ENCODE measurements around the gene ZNF500.

Gene ZNF500

DNA sequence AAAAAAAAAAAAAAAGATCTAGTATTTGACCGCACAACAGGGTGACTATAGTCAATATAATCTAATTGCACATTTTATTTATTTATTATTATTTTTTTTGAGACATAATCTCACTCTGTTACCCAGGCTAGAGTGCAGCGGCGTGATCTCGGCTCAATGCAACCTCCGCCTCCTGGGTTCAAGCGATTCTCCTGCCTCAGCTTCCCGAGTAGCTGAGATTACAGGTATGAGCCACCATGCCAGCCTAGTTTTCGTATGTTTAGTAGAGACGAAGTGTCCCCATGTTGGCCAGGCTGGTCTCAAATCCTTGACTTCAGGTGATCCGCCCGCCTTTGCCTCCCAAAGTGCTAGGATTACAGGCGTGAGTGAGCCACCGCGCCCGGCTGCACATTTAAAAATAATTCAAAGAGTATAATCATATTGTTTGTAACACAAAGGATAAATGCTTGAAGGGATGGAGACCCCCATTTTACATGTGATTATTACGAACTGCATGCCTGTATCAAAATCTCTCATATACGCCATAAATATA, 33.7 kb downstream of the ZNF500 start:
- no peaks in the 10 kb centered on the region for H3K36me3 ChIP-seq (ENCODE audit: low read length)
- 0 out of 2 replicates have a peak, but pooled peaks cover 12% of the 10 kb centered on the region for H3F3A ChIP-seq (ENCODE audit: insufficient read depth)
- no peaks in the 10 kb centered on the region for H3K79me2 ChIP-seq (ENCODE audit: insufficient read depth, low read length)
- peak overlapping the region; percentile 95 for H2AFZ ChIP-seq (ENCODE audit: low read depth, low read length, severe bottlenecking)
- peak overlapping the region; percentile 90 for H3K4me3 ChIP-seq (ENCODE audit: insufficient read depth, low read length, poor library complexity, severe bottlenecking)
- no peaks in the 10 kb centered on the region for H3K27me3 ChIP-seq (ENCODE audit: low read length)
- H3K9me2 ChIP-seq (replicated peaks; ENCODE audit: insufficient read depth, low read length), result no peaks in the 10 kb centered on the region
- no peaks in the 10 kb centered on the region for H4K20me1 ChIP-seq (ENCODE audit: low read depth, low read length)
- no peaks in the 10 kb centered on the region for H3K9me3 ChIP-seq (ENCODE audit: insufficient read depth, low read length)
- peak overlapping the region; percentile 67 for H3K27ac ChIP-seq (ENCODE audit: low read depth, low read length)
- peak overlapping the region; percentile 81 for H3K4me2 ChIP-seq (ENCODE audit: low read depth, low read length, poor library complexity, severe bottlenecking)
- no peak for TF ChIP-seq EZH2phosphoT487 (conservative IDR thresholded peaks at IDR 0.05; ENCODE audit: low read length)
- TF ChIP-seq, protein P1, sequence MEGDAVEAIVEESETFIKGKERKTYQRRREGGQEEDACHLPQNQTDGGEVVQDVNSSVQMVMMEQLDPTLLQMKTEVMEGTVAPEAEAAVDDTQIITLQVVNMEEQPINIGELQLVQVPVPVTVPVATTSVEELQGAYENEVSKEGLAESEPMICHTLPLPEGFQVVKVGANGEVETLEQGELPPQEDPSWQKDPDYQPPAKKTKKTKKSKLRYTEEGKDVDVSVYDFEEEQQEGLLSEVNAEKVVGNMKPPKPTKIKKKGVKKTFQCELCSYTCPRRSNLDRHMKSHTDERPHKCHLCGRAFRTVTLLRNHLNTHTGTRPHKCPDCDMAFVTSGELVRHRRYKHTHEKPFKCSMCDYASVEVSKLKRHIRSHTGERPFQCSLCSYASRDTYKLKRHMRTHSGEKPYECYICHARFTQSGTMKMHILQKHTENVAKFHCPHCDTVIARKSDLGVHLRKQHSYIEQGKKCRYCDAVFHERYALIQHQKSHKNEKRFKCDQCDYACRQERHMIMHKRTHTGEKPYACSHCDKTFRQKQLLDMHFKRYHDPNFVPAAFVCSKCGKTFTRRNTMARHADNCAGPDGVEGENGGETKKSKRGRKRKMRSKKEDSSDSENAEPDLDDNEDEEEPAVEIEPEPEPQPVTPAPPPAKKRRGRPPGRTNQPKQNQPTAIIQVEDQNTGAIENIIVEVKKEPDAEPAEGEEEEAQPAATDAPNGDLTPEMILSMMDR (IDR thresholded peaks at IDR 0.05; ENCODE audit: insufficient read depth, low read length, poor library complexity, severe bottlenecking), result no peak
- peak overlapping the region; percentile 83 for H3K9ac ChIP-seq (ENCODE audit: low read length)

DNA sequence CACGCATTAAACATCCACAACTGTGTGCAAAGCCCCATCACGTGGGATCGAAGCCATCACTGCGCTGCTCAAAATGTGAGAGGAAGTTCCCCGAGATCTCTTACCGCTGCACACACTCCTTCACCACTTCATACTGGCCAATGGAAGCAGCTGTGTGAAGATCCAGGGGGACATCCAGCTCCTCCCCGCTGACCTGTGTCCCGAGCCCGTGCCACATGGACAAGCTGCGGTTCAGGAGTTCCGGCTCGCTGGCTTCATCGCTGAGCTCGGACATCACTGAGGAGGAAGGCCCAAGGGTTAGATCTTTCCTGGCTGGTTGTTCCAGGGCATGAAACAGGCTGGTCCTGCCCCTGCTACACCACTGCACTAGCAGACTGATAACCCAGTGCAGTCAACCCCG, 37.1 kb downstream of the ZNF500 start:
- H3K36me3 ChIP-seq (ENCODE audit: low read length), result no peaks in the 10 kb centered on the region
- TF ChIP-seq, protein P1 (IDR thresholded peaks at IDR 0.05; ENCODE audit: insufficient read depth, low read length, poor library complexity, severe bottlenecking), result no peak
- no peak for TF ChIP-seq EZH2phosphoT487 (conservative IDR thresholded peaks at IDR 0.05; ENCODE audit: low read length)
- no peak overlapping the region for H3K4me2 ChIP-seq (ENCODE audit: low read depth, low read length, poor library complexity, severe bottlenecking)
- H3K27me3 ChIP-seq (ENCODE audit: low read length), result no peaks in the 10 kb centered on the region
- no peaks in the 10 kb centered on the region for H4K20me1 ChIP-seq (ENCODE audit: low read depth, low read length)
- 0 out of 2 replicates have a peak, but pooled peaks cover 12% of the 10 kb centered on the region for H3F3A ChIP-seq (ENCODE audit: insufficient read depth)
- H3K9me2 ChIP-seq (replicated peaks; ENCODE audit: insufficient read depth, low read length), result no peaks in the 10 kb centered on the region
- H3K9me3 ChIP-seq (ENCODE audit: insufficient read depth, low read length), result no peaks in the 10 kb centered on the region
- no peak overlapping the region for H3K27ac ChIP-seq (ENCODE audit: low read depth, low read length)
- H2AFZ ChIP-seq (ENCODE audit: low read depth, low read length, severe bottlenecking), result no peak overlapping the region
- H3K9ac ChIP-seq (ENCODE audit: low read length), result no peak overlapping the region
- H3K4me3 ChIP-seq (ENCODE audit: insufficient read depth, low read length, poor library complexity, severe bottlenecking), result no peak overlapping the region
- no peaks in the 10 kb centered on the region for H3K79me2 ChIP-seq (ENCODE audit: insufficient read depth, low read length)

DNA sequence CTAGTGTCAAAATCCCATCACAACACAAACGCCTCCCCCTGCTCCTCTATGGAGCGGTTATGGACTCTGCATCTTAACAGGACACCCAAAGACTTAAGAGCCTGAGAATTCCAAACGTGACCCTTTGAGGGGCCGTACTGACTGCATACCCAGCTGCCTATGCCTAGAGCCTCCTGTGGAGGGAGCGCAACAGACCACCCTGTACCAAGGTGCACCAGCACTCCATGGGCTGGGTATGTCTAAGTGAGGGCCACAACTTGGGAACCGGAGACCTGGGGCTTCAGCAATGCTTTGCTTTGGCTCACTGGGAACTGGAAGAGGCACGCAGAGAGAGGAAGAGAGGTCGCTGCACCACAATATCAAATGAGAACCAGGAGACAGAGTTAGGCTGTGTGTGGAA, 38.3 kb downstream of the ZNF500 start:
- H3K9me2 ChIP-seq (replicated peaks; ENCODE audit: insufficient read depth, low read length), result no peaks in the 10 kb centered on the region
- no peak overlapping the region for H3K27ac ChIP-seq (ENCODE audit: low read depth, low read length)
- TF ChIP-seq EZH2phosphoT487 (conservative IDR thresholded peaks at IDR 0.05; ENCODE audit: low read length), result no peak
- TF ChIP-seq, protein P1 (IDR thresholded peaks at IDR 0.05; ENCODE audit: insufficient read depth, low read length, poor library complexity, severe bottlenecking), result no peak
- H3K79me2 ChIP-seq (ENCODE audit: insufficient read depth, low read length), result no peaks in the 10 kb centered on the region
- no peak overlapping the region for H3K4me3 ChIP-seq (ENCODE audit: insufficient read depth, low read length, poor library complexity, severe bottlenecking)
- H3K36me3 ChIP-seq (ENCODE audit: low read length), result no peaks in the 10 kb centered on the region
- H2AFZ ChIP-seq (ENCODE audit: low read depth, low read length, severe bottlenecking), result no peak overlapping the region
- H3F3A ChIP-seq (ENCODE audit: insufficient read depth), result 0 out of 2 replicates have a peak, but pooled peaks cover 6% of the 10 kb centered on the region
- no peaks in the 10 kb centered on the region for H4K20me1 ChIP-seq (ENCODE audit: low read depth, low read length)
- no peak overlapping the region for H3K9ac ChIP-seq (ENCODE audit: low read length)
- no peaks in the 10 kb centered on the region for H3K27me3 ChIP-seq (ENCODE audit: low read length)
- no peak overlapping the region for H3K4me2 ChIP-seq (ENCODE audit: low read depth, low read length, poor library complexity, severe bottlenecking)
- no peaks in the 10 kb centered on the region for H3K9me3 ChIP-seq (ENCODE audit: insufficient read depth, low read length)

All from SU-DHL-6 (cell line).